Measurements from ENCODE around the gene MLLT10.
"Not testable (repeated sequence)": the region's sequence is repeated elsewhere in the genome, so short reads cannot be mapped to it uniquely, and the experiment has no call there.

Gene MLLT10

DNA sequence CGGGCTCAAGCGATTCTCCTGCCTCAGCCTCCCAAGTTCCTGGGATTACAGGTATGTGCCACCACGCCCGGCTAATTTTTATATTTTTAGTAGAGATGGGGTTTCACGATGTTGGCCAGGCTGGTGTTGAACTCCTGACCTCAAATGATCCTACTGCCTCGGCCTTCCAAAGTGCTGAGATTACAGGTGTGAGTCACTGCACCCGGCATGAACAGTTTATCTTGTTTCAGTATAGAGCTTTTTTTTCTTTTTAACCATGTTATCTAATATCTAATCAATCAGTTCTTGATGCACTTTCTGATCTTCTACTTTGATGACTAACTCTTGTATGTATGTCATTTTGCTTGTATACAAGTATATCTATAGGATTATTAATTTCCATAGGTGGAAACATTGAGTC is 54.1 kb downstream of the MLLT10 start:
- DNase-seq: not testable (repeated sequence)

DNA sequence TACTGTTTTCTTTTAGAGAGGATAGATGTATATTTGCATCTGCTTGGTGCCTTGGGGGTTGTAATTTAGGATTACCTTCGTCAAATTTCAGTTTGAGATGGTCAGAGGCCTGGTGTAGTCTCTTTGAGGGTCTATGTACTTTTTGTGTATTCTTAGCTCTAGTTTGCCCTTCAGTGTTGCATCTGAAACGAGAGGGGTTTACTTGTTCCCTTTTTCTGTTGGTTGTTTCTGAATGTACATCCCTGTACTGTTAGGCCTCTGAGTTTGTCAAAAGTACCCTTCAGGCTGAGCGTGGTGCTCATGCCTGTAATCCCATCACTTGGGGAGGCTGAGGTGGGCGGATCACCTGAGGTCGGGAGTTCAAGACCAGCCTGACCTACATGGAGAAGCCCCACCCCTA is 60.0 kb downstream of the MLLT10 start:
- DNase-seq: no peak

DNA sequence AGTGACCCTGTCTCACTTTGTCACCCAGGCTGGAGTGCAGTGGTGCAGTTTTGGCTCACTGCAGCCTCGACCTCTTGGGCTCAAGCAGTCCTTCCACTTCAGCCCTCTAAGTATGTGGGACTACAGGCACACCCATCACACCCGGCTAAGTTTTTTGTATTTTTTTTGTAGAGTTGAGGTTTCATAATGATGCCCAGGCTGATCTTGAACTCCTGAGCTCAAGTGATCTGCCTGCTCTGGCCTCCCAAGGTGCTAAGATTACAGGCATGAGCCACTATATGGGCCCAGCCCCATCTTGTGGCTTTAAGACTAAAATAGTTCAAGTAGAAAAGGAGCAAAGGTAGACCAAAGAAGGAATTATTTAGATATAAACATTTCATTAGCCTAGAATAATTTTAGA is 65.5 kb downstream of the MLLT10 start:
- DNase-seq: no peak

DNA sequence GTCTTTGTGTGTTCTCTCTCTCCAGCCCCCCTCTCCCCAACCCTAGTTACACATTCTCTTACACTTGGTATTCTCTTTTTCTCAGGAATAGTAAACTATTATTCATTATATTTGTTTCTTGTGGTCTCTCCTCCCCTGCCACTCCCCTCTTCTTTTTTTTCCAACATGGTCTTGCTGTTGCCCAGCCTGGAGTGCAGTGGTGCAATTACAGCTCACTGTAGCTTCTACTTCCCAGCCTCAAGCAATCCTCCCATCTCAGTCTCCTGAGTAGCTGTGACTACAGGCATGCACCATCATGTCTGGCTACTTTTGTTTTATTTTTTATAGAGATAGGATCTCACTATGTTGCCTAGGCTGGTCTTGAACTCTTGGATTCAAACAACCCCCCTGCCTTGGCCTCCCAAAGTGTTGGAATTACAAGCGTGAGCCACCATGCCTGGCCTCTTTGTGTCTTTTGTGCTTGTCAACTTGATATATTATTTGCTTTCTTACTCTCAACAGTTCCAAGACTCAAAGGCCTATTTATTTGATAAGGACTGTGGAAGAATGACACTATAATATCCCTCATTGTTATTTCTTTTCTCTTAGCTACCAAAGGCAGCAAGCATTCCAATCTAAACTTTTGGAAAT is 66.9 kb downstream of the MLLT10 start:
- DNase-seq: no peak

DNA sequence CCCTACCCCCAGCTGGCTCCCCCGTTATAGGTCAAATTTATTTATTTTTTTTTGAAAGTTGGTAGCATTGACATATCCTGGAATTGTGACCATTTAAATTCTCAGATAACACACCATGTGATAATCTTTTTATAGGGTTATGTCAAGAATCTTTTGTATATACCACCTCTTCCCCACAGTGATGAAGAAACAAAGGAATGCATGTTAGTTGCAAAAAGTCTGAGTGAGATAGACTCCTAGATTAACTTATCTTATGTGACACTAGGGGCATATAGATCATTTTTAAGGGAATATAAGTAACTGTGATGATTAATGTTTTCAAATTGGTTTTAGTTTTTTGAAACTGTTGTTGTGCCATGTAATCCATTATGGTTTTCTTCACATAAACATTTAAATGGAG is 68.3 kb downstream of the MLLT10 start:
- DNase-seq: no peak

DNA sequence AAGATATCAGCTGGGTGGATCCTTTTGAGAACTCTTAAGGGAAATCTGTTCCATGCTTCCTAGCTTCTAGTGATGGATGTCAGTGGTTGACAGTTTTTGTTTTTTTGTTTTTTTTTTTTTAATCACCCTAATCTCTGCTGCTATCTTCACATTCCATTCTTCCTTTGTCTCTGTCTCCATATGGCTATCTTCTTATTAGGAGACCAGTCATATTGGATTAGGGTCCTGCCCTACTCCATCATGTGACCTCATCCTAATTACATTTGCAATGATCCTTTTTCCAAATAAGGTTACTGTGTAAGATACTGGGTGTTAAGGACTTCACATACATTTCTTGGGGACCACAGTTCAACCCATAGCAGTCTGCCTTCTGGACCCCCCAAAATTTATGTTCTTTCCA is 69.7 kb downstream of the MLLT10 start:
- DNase-seq: no peak

DNA sequence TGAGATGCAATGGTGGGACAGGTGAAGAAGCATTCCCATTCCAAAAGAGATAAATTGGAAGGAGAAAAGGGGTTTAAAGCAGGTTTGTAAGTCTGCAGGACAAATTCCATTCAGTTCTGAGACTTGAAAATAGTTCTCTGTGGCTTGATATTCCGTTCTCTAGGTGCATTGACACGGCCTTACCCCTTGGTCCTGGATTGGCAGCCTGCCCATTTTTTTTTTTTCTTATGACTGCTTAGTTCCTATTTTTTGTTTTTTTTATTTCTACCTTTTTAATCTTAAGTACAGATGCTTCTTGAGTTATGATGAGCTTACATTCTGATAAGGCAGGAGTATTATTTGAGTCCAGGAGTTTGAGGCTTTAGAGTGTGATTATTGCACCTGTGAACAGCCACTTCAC is 70.6 kb downstream of the MLLT10 start:
- no peak for DNase-seq

DNA sequence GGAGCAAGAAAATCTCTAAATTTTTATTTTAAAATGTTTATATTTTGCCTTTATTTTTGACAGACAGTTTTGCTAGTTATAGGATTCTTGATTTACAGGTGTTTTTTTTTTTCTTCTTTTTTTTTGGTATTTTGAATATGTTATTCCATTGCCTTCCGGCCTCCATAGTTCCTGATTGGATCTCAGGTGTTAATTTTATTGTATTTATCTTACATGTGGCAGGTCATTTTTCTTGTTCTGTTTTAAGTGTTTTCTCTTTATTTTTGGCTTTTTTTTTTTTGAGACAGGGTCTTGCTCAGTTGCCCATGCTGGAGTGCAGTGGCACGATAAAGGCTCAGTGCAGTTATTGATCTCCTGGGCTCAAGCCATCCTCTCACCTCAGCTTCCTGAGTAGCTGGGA is 73.9 kb downstream of the MLLT10 start:
- DNase-seq: no peak

DNA sequence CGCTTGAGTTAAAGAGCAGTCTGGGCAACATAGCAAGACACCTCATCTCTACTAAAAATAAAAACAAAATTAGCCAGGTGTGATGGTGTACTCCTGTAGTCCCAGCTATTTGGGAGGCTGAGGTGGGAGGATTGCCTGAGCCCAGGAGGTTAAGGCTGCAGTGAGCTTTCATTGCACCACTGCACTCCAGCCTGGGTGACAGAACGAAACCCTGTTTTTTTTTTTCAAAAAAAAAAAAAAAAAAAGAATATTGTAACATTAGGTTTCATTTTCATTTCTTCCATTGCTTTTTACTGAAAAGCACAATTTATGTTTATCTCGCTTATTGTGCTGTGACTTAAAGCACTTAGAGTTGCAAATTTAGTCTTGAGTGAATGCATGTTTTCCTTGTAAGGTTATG is 80.0 kb downstream of the MLLT10 start:
- DNase-seq: no peak

DNA sequence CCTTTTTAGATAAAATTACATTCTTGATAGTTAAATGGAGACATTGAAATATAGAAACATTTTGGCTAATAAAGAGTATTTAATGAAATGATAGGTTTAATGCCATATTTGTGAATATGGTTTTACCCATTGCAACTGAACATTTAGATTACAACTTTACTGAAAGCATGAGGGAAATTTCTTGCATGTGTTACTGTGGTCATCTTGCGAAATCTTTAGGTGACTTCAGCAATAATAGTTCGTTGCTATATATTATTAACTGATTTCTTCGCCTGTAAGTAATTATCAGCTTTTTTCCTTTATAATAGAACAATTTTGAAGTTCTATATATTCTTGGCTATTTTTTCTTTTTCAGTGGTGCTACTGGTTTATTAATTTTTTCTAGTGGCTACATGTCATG is 83.2 kb downstream of the MLLT10 start:
- no peak for DNase-seq

DNA sequence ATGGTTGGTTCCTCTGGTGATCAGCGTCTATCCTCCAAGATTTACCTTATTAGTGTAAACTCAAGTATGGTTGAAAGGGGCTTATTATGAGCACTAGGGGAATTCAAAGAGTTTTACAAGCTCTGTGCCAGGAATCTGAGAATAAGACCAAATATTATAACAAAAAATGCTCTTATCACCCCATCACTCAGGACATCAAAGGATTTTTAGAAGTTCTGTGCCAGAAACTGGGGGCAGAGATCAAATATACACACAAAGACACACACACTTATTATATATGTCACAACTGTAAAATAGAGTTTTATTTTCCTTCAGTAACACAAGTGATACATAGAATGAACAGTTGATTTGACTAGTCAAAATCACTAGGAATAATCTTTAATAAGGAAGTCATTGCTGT is 89.3 kb downstream of the MLLT10 start:
- no peak for DNase-seq

DNA sequence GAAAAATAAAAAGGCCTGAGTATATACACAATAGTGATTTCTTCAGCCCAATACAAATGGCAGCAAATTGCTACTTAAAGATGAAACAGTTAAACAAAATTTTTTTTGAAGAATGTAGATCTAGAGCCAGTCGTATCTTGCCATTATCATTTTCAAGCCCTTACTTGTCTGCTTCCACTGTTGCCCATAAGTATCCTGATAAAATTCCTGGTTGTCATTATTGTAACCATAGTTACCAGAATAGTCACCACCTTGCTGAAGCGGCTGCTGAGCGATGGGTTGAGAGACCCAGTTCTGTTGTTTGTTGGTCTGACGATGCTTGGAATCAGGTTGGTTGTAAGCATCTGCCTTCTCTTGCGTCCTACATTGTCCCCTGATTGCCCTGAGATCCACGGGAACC is 90.4 kb downstream of the MLLT10 start:
- DNase-seq: not testable (repeated sequence)

DNA sequence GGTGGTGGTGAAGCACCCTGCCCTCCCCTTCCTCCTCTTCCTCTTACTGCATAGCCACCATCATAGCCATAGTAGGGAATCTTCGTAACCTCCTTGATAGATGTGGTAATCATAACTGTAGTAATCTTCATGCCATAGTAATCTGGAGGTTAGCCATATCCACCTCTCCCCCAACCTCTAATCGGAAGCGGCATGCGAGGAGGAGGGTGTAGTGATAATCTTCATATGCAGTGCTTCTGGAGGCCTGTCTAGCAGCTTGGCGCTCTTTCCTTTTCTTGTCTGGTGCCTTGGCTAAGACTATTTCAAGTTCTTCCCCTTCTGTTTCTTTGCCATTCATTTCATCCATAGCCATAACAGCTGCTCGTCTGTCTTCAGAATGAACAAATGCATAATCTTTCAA is 90.9 kb downstream of the MLLT10 start:
- no peak for DNase-seq

DNA sequence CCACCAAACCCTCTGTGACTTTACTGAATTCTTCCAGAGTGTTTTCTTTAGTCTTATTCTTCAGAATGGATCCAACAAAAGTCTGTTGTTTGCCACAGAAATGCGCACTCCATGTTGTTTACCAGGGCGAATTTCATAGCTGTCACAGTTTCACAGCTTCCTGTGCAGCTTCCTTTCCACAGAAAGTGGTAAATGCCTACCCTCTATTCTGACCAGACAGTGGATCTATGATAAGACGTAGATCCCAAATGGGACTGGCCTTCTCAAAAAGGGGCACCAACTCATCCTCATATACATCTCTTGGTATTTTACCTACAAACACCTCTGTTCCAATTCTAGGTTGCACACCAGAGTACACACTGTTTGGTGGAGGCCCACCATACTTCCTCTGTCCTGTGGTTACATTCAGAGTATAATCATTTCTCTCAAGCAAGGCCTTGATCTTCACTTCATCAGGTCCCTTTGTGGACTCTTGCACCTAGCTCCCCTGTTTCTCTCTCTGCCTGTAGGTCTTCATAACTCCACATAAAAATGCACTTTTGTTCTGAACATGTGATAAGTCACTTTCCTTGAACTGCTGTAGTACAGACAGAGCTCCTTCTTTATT is 91.7 kb downstream of the MLLT10 start:
- DNase-seq: no peak

DNA sequence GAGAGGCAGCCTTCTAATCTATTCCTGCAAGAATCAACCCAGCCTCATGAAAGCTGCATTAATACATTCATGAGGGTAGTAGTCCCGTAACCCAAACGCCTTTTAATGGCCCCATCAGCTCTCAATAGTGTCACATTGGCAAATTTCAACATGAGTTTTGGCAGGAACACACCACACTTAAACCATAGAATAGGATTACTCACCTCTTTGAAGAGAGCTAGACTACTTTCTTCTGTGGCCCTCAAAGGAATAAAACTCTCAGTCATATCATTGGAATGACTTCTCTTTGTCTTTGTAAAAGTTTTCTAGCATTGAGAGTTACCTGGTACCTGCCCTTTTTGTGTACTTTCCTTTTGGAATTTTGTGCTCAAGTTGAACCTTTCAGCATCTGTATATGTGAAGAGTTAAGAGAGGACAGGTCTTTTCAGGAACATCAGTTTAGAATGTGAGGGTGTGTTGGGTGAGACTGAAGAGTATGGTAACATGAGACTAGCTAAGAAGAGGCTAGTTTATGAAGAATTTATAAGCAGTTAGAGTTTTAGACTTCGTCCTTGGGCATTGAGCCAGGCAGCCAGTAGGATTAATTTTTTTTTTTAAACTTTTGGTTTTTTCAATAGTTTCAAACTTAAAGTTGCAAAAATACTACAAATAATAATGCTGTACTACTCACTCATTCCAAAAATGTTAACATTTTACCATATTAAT is 92.6 kb downstream of the MLLT10 start:
- no peak for DNase-seq

DNA sequence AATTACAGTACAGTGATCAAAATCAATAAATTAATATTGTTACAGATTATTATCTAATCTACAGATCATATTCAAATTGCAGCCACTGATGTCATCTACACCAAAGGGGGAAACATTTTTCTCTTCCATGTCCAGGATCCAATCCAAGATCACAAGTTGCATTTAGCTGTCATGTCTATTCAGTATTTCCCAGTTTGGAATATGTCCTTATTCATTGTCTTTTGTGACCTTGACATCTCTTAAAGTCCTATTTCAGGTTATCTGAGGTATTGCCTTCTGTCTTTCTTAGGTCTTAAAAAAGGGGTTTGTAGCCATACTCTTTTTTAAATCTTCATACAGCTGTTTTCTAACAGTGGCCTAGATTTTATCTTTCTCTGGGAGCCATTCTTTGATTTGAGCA is 93.3 kb downstream of the MLLT10 start:
- DNase-seq: no peak

DNA sequence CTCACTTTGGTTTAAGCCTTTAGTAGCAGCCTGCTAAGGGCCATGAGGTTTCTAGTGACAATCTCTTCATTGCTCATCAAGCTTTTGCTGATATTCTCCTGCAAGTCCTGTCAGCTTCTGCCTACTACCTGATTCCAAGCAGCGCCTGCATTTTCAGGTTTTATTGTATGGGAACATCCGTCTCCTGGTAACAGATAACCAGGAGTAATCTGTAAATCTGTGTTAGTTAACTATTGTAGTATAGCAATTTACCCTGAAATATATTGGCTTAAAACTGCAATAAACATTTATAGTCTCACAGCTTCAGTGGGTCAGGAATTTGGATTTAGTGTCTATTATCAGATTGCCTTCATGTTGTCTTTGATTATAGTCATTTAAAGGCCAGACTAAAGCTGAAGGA is 94.0 kb downstream of the MLLT10 start:
- DNase-seq: no peak

DNA sequence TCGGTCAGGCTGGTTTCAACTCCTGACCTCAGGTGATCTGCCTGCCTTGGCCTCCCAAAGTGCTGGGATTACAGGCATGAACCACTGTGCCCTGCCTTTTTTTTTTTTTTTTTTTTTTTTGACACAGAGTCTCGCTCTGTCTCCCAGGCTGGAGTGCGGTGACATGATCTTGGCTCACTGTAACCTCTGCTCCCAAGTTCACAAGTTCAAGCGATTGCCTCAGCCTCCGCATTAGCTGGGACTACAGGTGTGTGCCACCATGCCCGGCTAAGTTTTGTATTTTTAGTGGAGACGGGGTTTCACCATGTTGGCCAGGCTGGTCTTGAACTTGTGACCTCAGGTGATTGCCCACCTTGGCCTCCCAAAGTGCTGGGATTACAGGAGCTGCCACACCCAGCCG is 94.6 kb downstream of the MLLT10 start:
- not testable (repeated sequence) for DNase-seq

DNA sequence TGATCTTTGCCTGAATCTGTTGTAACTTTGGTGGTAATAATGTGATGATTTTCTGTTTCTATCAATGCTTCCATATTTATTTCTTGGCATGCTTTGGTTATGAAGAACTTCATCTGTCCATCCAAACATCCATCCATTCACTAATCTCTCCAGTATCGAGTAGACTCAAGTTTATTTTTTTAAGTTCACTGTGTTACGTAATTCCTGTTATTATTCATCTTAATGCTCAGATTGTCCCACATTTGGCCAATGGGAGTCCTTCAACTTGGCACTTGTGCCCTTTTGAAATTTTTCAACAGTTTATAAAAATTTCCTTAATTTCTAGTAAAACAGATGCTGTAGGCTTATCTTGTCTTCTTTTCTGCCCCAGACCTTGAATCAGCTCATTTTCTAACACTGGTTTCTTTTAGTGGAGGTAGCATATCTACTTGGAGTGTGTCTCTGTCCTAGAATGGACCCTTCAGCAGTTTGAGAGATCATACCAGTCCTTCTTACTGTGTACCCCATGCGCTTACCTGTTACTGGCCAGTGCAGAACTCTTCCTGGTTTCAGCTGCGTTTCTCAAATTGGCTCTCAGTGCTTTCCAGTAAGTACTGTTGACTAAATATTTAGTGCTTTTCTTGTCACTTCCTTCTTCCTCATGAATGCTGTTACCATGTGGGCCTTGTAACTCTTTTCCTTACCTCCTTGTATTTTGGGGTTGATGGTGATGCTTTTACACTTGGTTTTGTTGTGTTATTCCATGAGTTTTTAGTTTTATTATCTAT is 100.8 kb downstream of the MLLT10 start:
- no peak for DNase-seq

DNA sequence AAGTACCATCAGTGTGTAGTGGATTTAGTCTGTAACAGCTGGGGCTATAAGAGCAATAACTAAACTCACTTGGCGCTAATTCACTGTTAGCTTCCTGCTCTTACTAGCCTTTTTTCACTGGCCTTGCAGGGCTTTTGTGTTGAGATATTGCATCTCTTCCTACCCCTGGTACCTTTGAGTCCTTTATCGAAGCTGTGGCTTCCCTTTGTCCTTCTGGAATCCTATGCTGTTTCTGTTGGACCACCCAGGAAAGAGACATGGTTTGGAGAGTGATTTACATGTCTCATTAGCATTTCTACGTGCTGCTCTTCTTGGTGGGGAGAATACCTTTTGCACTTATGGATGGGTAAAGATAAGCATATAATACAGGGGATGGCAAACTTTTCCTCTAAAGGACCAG is 103.8 kb downstream of the MLLT10 start:
- DNase-seq: no peak

DNA sequence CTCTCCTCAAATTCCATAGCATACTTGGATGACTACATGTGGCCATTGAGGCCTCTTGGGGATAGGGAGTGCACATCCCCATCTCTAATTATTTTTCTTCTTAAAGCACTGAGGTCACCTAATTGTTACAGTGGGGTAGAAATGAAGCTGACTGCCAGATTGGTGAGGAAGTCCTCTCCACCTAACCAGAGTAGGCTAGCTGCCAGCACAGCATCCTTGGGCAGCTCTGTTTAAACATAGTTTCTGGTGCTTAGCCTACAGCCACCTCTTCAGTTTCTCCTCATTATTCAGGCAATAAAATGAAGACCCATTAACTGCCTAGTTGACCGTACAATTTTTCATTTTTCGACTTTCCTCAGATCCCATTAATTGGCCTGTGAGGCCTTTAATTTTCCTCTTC is 104.6 kb downstream of the MLLT10 start:
- no peak for DNase-seq

DNA sequence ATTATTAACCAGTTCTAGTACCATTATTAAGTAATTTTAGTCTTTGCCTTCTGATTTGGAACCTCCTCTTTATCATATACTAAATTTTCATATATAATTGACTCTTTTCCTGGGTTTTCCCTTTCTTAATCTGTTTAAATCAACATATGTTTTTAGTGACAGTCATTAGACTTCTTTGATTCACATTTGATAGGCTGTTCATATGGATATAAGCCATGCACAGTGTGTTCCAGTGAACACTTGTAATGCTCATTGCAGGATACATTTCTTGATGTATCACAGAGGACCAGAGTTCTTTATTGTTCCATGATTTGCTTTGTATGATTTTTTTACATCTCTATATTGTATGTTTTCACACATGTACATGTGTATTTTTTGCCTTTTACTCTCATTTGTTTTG is 114.0 kb downstream of the MLLT10 start:
- DNase-seq: no peak

DNA sequence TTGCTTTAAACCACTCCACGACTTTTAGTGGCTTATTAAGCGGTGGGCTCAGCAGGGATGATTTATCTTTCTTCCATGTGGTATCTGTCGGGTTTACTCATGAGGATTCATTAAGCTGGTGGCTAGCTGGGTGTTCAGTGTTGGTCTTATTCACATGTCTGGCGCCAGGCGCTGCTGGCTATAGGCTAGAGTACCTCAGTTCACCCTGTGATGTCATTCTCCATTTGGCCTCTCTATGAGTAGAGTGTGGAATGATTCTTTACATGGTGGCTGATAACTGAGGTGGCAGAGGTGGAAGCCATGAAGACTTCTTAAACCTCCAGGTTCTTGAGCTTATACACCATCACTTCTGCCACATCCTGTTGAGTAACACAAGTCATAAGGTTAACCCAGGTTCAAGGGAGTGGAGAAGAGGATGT is 115.4 kb downstream of the MLLT10 start:
- DNase-seq: no peak

DNA sequence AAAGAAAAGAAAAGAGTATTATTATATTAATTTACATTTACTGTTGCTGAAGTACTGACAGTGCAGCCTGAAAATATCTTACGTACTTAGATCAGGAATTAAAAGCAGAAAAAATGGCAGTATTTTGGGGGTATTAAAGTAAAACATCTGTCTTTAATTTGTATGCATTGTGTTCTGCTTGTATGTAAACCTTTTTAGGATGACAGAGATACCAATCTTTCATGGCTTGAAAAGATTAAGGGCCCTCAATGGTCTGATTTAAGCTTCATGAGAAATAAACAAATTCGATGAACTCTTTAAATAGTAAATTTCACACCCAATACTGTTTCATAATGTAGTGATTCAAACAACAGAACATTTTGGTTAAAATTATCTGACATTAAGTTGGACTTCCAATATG is 116.3 kb downstream of the MLLT10 start:
- no peak for DNase-seq

Measured in retina (tissue), 1 donor.